Panc1 (cell line): ENCODE measurements around the gene WFIKKN1. TPM values are rescaled to one million over a fixed set of nuclear protein-coding genes. Genes with fewer than 3 reads are reported as not detected.

Experiments used
- ATAC-seq: fragments of 200-7000 bp; cut with Tn5 transposase; 2 replicates; pipeline ENCODE4 v1.9.1; 2020; ENCODE audit warnings: mild to moderate bottlenecking, moderate library complexity
- BruUV-seq: library from RNA; stranded (reverse); fragments of 400-500 nt; replicated peaks from 2 replicates; lab custom pipeline; 2021; lab: Mats Ljungman, UMichigan
- CTCF ChIA-PET: fragments of 300-600 bp; sonication (Branson Sonifier 250); formaldehyde crosslinking; loops from one replicate; lab custom pipeline; 2022; ENCODE audit warnings: antibody characterized with exemption; lab: Charles Lee
- POLR2A ChIA-PET: fragments of 300-600 bp; sonication (Branson Sonifier 250); formaldehyde crosslinking; loops from one replicate; lab custom pipeline; 2022; ENCODE audit warnings: antibody characterized with exemption; lab: Charles Lee
- DNase-seq: peaks from one replicate; pipeline ENCODE4 v3.0.0-alpha.2; 2010; ENCODE audit warnings: low read depth, low spot score
- H3K27ac ChIP-seq: 2 replicates; pipeline ENCODE4 v1.5.1; 2011; ENCODE audit warnings: mild to moderate bottlenecking, low read length, inconsistent platforms
- H3K27me3 ChIP-seq: fragments of 200-500 bp; sonication (Bioruptor generic); 2 replicates; pipeline ENCODE4 v1.6.0; 2014; ENCODE audit warnings: low read length, inconsistent platforms; ENCODE audit not compliant: control insufficient read depth, insufficient read depth
- H3K36me3 ChIP-seq: fragments of 200-500 bp; sonication (Bioruptor generic); 2 replicates; pipeline ENCODE4 v1.5.1; 2014; ENCODE audit warnings: inconsistent platforms, mild to moderate bottlenecking, low read length, moderate library complexity; ENCODE audit not compliant: control insufficient read depth, insufficient read depth
- H3K4me1 ChIP-seq: 2 replicates; pipeline ENCODE4 v1.5.1; 2011; ENCODE audit warnings: inconsistent platforms, mild to moderate bottlenecking, low read length, moderate library complexity; ENCODE audit not compliant: control insufficient read depth, insufficient read depth
- H3K4me3 ChIP-seq, 2 experiments: 2 replicates each; pipeline ENCODE4 v1.5.1; 2011 to 2012; ENCODE audit warnings: low read depth in 2 of 2, low read length in 2 of 2, mild to moderate bottlenecking in 2 of 2, inconsistent platforms in 1 of 2, moderate library complexity in 1 of 2
- H3K9me3 ChIP-seq: fragments of 200-500 bp; sonication (Bioruptor generic); 2 replicates; pipeline ENCODE4 v1.5.1; 2014; ENCODE audit warnings: low read depth, mild to moderate bottlenecking, inconsistent platforms, low read length, moderate library complexity; ENCODE audit not compliant: control insufficient read depth, insufficient read depth
- CTCF ChIP-seq: fragments of 450-650 bp; IDR thresholded peaks from 2 replicates; pipeline ENCODE4 v1.5.1; 2017; ENCODE audit warnings: mild to moderate bottlenecking
- POLR2AphosphoS5 ChIP-seq: IDR thresholded peaks from 2 replicates; pipeline ENCODE4 v1.6.1; 2012; ENCODE audit warnings: mild to moderate bottlenecking, low read depth, low read length, moderate library complexity
- REST ChIP-seq, 2 experiments: IDR thresholded peaks; 2 replicates each; pipeline ENCODE4 v1.6.1; 2011 to 2012; ENCODE audit warnings: low read depth in 2 of 2, control low read depth in 1 of 2, low read length in 1 of 2, mild to moderate bottlenecking in 1 of 2, moderate library complexity in 1 of 2; ENCODE audit not compliant: insufficient read depth in 1 of 2
- SIN3A ChIP-seq: IDR thresholded peaks from 2 replicates; pipeline ENCODE4 v1.6.1; 2012; ENCODE audit warnings: low read depth, mild to moderate bottlenecking, low read length, moderate library complexity, borderline replicate concordance; ENCODE audit not compliant: insufficient read depth
- TCF7L2 ChIP-seq: IDR thresholded peaks from 2 replicates; pipeline ENCODE4 v1.6.1; 2011; ENCODE audit warnings: mild to moderate bottlenecking, low read depth, low read length, inconsistent platforms
- in situ Hi-C: cut with HindIII; loops from 2 replicates; pipeline ENCODE4 v1.10.0; 2016; ENCODE audit warnings: low sequenced_read_pairs, low pct_unique_long_range_greater_than_20kb
- intact Hi-C: fragments of 100-400 bp; cut with micrococcal nuclease; formaldehyde crosslinking; loops from one replicate; pipeline ENCODE4 v1.10.0; 2022; ENCODE audit not compliant: unreplicated experiment
- total RNA-seq: library from RNA; stranded (reverse); gene quantifications from one replicate; pipeline ENCODE4 v1.2.1, GENCODE V29; 2021; ENCODE audit not compliant: unreplicated experiment

Gene WFIKKN1
- total RNA-seq, 1 experiment from 2014 or later, result 2.0 TPM

DNA sequence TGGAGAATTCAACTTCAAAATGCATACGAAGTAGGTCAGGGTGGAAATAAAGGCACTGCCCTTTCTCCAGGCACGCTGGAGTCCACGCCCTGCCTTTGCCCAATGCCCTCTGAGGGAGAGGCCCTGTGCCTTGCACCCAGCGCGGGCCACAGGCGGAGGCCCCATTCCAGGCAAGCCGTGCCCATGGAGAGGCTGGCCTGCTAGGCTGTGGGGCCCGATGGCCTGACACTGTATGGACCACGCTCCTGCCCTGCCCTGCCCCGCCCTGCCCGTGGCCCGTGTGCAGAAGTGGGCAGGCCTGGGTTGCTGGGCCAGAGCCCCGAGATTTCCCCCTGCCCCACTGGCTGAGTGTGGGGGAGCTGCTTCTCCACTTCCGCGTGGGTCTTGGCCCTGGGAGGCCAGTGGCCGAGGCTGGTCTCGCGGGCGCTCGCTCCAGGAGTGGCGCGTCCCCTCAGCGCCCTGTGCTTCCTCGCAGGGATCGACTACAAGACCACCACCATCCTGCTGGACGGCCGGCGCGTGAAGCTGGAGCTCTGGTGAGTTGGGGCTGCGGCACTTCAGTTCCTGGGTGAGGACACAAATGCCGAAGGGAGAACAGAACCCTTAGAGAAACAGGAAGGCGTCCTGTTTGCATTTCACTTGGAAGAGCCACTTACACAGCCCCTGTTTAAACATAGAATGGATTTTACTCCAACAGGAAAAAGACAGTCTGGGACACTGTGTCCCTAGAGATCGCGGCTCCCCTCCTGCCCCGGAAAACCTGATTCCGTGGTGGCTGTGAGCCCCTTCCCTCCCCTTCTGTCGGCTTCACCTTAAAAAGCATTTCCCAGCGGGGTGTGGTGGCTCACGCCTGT, 13.8 kb upstream of the WFIKKN1 start:
- Histone ChIP-seq H3K4me1 (peaks cover 12% of the 10 kb centered on the region), H3K27me3 (no peaks in the 10 kb centered on the region), H3K9me3 (no peaks in the 10 kb centered on the region), H3K4me3 (no peak overlapping the region), H3K36me3 (no peaks in the 10 kb centered on the region), H3K27ac (no peak overlapping the region)
- intact Hi-C loops (no loop called here), in situ Hi-C loops (no loop called here)
- TF ChIP-seq CTCF (no peak), SIN3A (no peak), TCF7L2 (no peak), POLR2AphosphoS5 (no peak), REST (IDR thresholded peaks at IDR 0.05; ENCODE audit: insufficient read depth in 1 of 2, low read depth in 2 of 2, low read length in 1 of 2) (no peak)
- ChIA-PET CTCF (no interaction called here), POLR2A (no interaction called here)
- no TSS peak for BruUV-seq
- ATAC-seq (no peak), DNase-seq (no peak)

- ChIA-PET POLR2A (no interaction called here), CTCF (no interaction called here)
- no peak overlapping the region for H3K4me3 ChIP-seq
- no TSS peak for BruUV-seq
- ATAC-seq (no peak), DNase-seq (no peak)
- no peak overlapping the region for H3K27ac ChIP-seq
- H3K27me3 ChIP-seq, result no peaks in the 10 kb centered on the region
- H3K36me3 ChIP-seq, result no peaks in the 10 kb centered on the region
- in situ Hi-C loops, result no loop called here
- no peaks in the 10 kb centered on the region for H3K9me3 ChIP-seq
- TF ChIP-seq POLR2AphosphoS5, result no peak
- no peak for TF ChIP-seq SIN3A
- no peak for TF ChIP-seq TCF7L2
- TF ChIP-seq REST (IDR thresholded peaks at IDR 0.05; ENCODE audit: insufficient read depth in 1 of 2, low read depth in 2 of 2, low read length in 1 of 2), result no peak
- no peak for TF ChIP-seq CTCF
- intact Hi-C loops, result no loop called here
- H3K4me1 ChIP-seq, result peaks cover 21% of the 10 kb centered on the region
Measured at GRCh38 chr16:617855-618254, 12.9 kb upstream of the WFIKKN1 start.
